HCT116 (cell line): ENCODE data around the gene HILPDA. TPM values are rescaled to one million over a fixed set of nuclear protein-coding genes. Genes with fewer than 3 reads are reported as not detected.
"Not testable (repeated sequence)": the region's sequence is repeated elsewhere in the genome, so short reads cannot be mapped to it uniquely, and the experiment has no call there.

Experiments
- ATAC-seq: fragments of 200-7000 bp; cut with Tn5 transposase; 2 replicates; pipeline ENCODE4 v1.9.1; 2020; ENCODE audit warnings: mild to moderate bottlenecking, moderate library complexity
- BruUV-seq: library from RNA; stranded (reverse); fragments of 400-500 nt; replicated peaks from 2 replicates; lab custom pipeline; 2021; lab: Mats Ljungman, UMichigan
- CTCF ChIA-PET: fragments of 300-600 bp; sonication (Branson Sonifier 250); formaldehyde crosslinking; loops from one replicate; lab custom pipeline; 2021; ENCODE audit warnings: antibody characterized with exemption; lab: Charles Lee
- POLR2A ChIA-PET: fragments of 300-600, 350-600 bp; sonication (Branson Sonifier 250); formaldehyde crosslinking; loops from one replicate; lab custom pipeline; 2021; ENCODE audit warnings: antibody characterized with exemption; lab: Charles Lee
- RAD21 ChIA-PET, 2 experiments: fragments of 300-600 bp; sonication (Branson Sonifier 250); formaldehyde crosslinking; loops; one replicate each; lab custom pipeline; 2023; ENCODE audit warnings: low total read pairs in 2 of 2; ENCODE audit not compliant: uncharacterized antibody in 2 of 2, unreplicated experiment in 2 of 2, low non-redundant PET in 1 of 2; lab: Charles Lee
- DNase-seq: peaks from one replicate; pipeline ENCODE4 v3.0.0-alpha.2; 2010; ENCODE audit warnings: low read depth, low spot score
- H2AFZ ChIP-seq: fragments of 200-600 bp; shearing (Covaris generic), sonication (generic); 2 replicates; pipeline ENCODE4 v1.6.1; 2017; ENCODE audit warnings: low read depth, mixed run types, mixed read lengths, antibody characterized with exemption, low read length; ENCODE audit not compliant: poor library complexity, severe bottlenecking
- H3K27ac ChIP-seq: 2 replicates; pipeline ENCODE4 v1.5.1; 2012; ENCODE audit warnings: low read depth, low read length
- H3K27me3 ChIP-seq: fragments of 200-600 bp; sonication (generic); 2 replicates; pipeline ENCODE4 v1.6.1; 2016; ENCODE audit warnings: mixed run types, low read length, mixed read lengths; ENCODE audit not compliant: insufficient read depth
- H3K36me3 ChIP-seq, 2 experiments: fragments of 200-500 bp in 1 of 2; fragments of 200-600 bp in 1 of 2; sonication (Bioruptor generic) in 1 of 2; sonication (generic) in 1 of 2; 2 replicates each; pipeline versions ENCODE4 v1.5.1 to v1.6.1; 2014 to 2016; ENCODE audit warnings: low read length in 2 of 2, inconsistent platforms in 1 of 2, mixed read lengths in 1 of 2, mixed run types in 1 of 2; ENCODE audit not compliant: insufficient read depth in 2 of 2, control insufficient read depth in 1 of 2
- H3K4me1 ChIP-seq, 2 experiments: fragments of 200-600 bp in 1 of 2; sonication (generic) in 1 of 2; 2 replicates each; pipeline versions ENCODE4 v1.5.1 to v1.6.1; 2012 to 2017; ENCODE audit warnings: low read length in 2 of 2, inconsistent platforms in 1 of 2, mild to moderate bottlenecking in 1 of 2, mixed read lengths in 1 of 2, mixed run types in 1 of 2, moderate library complexity in 1 of 2; ENCODE audit not compliant: insufficient read depth in 2 of 2, control insufficient read depth in 1 of 2
- H3K4me2 ChIP-seq: fragments of 200-600 bp; sonication (generic); 2 replicates; pipeline ENCODE4 v1.6.1; 2017; ENCODE audit warnings: mixed run types, low read length, mixed read lengths
- H3K4me3 ChIP-seq, 2 experiments: fragments of 200-600 bp in 1 of 2; sonication (generic) in 1 of 2; replicated peaks in 1 of 2; 2 replicates each; pipeline ENCODE4 v1.5.1; 2011 to 2016; ENCODE audit warnings: low read length in 2 of 2, control low read depth in 1 of 2, low read depth in 1 of 2, mild to moderate bottlenecking in 1 of 2, mixed read lengths in 1 of 2, mixed run types in 1 of 2
- H3K79me2 ChIP-seq: fragments of 200-600 bp; sonication (generic); 2 replicates; pipeline ENCODE4 v1.6.1; 2017; ENCODE audit warnings: mild to moderate bottlenecking, mixed run types, low read length, moderate library complexity, mixed read lengths; ENCODE audit not compliant: insufficient read depth
- H3K9ac ChIP-seq: fragments of 200-600 bp; sonication (generic); 2 replicates; pipeline ENCODE4 v1.6.1; 2016; ENCODE audit warnings: low read length, mixed read lengths
- H3K9me2 ChIP-seq: fragments of 200-600 bp; sonication (generic), shearing (Covaris generic); 2 replicates; pipeline ENCODE4 v1.6.1; 2017; ENCODE audit warnings: mixed run types, mild to moderate bottlenecking, moderate library complexity; ENCODE audit not compliant: insufficient read depth
- H3K9me3 ChIP-seq, 2 experiments: fragments of 200-500 bp in 1 of 2; fragments of 200-600 bp in 1 of 2; sonication (Bioruptor generic) in 1 of 2; sonication (generic) in 1 of 2; 2 replicates each; pipeline ENCODE4 v1.6.1; 2014 to 2017; ENCODE audit warnings: low read length in 2 of 2, mixed read lengths in 2 of 2, inconsistent platforms in 1 of 2, low read depth in 1 of 2, mild to moderate bottlenecking in 1 of 2, mixed run types in 1 of 2, moderate library complexity in 1 of 2; ENCODE audit not compliant: control insufficient read depth in 1 of 2, insufficient read depth in 1 of 2
- H4K20me1 ChIP-seq: fragments of 200-600 bp; sonication (generic), shearing (Covaris generic); 2 replicates; pipeline ENCODE4 v1.6.1; 2017; ENCODE audit warnings: mixed run types, mild to moderate bottlenecking, moderate library complexity; ENCODE audit not compliant: insufficient read depth
- POLR2AphosphoS5 ChIP-seq: IDR thresholded peaks from 2 replicates; pipeline ENCODE4 v1.6.1; 2011; ENCODE audit warnings: mild to moderate bottlenecking, low read depth, low read length, moderate library complexity
- intact Hi-C: fragments of 100-400 bp; cut with micrococcal nuclease; formaldehyde crosslinking; loops from 2 replicates; pipeline ENCODE4 v1.10.0; 2022
- total RNA-seq: library from RNA; stranded (reverse); gene quantifications from one replicate; pipeline ENCODE4 v1.2.1, GENCODE V29; 2021; ENCODE audit not compliant: unreplicated experiment

Gene HILPDA
- total RNA-seq, 1 experiment from 2014 or later: 32.8 TPM

GRCh38 chr7:128462460-128462859, 6.8 kb downstream of the HILPDA start (continued):
- no peak for TF ChIP-seq POLR2AphosphoS5

- POLR2A ChIA-PET, BruUV-seq, H3K36me3 ChIP-seq, H3K27me3 ChIP-seq, H3K9ac ChIP-seq, H3K9me3 ChIP-seq, H2AFZ ChIP-seq, RAD21 ChIA-PET, H3K4me2 ChIP-seq, DNase-seq, H3K4me1 ChIP-seq, ATAC-seq, H3K9me2 ChIP-seq, H3K27ac ChIP-seq, CTCF ChIA-PET, intact Hi-C loops, H3K4me3 ChIP-seq: not testable (repeated sequence)
- Histone ChIP-seq H3K79me2 (peaks cover 29% of the 10 kb centered on the region), H4K20me1 (peaks cover 12% of the 10 kb centered on the region; the same call in 1 of the 2 replicates)
Measured at GRCh38 chr7:128463345-128463744, 7.7 kb downstream of the HILPDA start.

GRCh38 chr7:128463933-128464332, 8.3 kb downstream of the HILPDA start:
- H3K4me1 ChIP-seq, H3K9ac ChIP-seq, H3K36me3 ChIP-seq, H3K27ac ChIP-seq, H2AFZ ChIP-seq, H3K27me3 ChIP-seq, POLR2A ChIA-PET, CTCF ChIA-PET, ATAC-seq, DNase-seq, H3K9me2 ChIP-seq, intact Hi-C loops, H3K9me3 ChIP-seq, RAD21 ChIA-PET, BruUV-seq, H3K4me3 ChIP-seq, H4K20me1 ChIP-seq, H3K4me2 ChIP-seq: not testable (repeated sequence)
- peaks cover 23% of the 10 kb centered on the region for H3K79me2 ChIP-seq

- RAD21 ChIA-PET, H3K27ac ChIP-seq, DNase-seq, H3K79me2 ChIP-seq, ATAC-seq, H2AFZ ChIP-seq, BruUV-seq, H3K27me3 ChIP-seq, H3K4me1 ChIP-seq, intact Hi-C loops, POLR2A ChIA-PET, H3K9ac ChIP-seq, H4K20me1 ChIP-seq, H3K4me2 ChIP-seq, CTCF ChIA-PET, H3K9me3 ChIP-seq, H3K36me3 ChIP-seq, H3K4me3 ChIP-seq, H3K9me2 ChIP-seq: not testable (repeated sequence)
Measured at GRCh38 chr7:128466871-128467270, 11.2 kb downstream of the HILPDA start.
